ENCODE data around the gene ELL2. TPM values are rescaled to one million over a fixed set of nuclear protein-coding genes. Genes with fewer than 3 reads are reported as not detected.

The ELL2 gene
- total RNA-seq, 1 donor from 2014 or later = 76.3 TPM

DNA sequence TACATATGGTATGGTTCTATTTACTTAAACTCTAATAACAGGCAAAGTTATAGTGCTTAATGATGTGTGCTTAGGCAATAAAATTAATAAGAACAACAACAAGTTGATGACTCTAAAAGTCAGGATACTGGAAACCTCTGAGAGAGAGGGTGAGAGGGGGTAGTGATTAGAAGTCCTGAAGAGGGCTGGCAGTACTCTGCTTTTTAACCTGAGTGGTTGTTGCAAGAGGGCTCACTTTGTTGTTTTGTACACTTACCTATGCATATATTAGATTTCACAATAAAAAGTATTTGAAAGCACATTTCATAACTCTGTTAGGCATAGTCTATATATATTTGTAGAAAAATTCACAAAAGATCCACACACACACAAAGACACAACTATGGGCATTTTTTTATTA is 21.4 kb upstream of the ELL2 start:
- H3K4me3 ChIP-seq (ENCODE audit: low read depth, low read length) = no peak overlapping the region
- DNase-seq (ENCODE audit: low read depth) = no peak
- TF ChIP-seq CTCF (IDR thresholded peaks at IDR 0.05; ENCODE audit: insufficient read depth, low read length, severe bottlenecking) = no peak
- no peaks in the 10 kb centered on the region for H3K27me3 ChIP-seq (ENCODE audit: control insufficient read depth, insufficient read depth, low read length)
- FAIRE-seq = no peak
- no peaks in the 10 kb centered on the region for H3K36me3 ChIP-seq (ENCODE audit: control insufficient read depth, insufficient read depth, low read length)

GRCh38 chr5:95976606-95977005 is 15.0 kb upstream of the ELL2 start:
- FAIRE-seq = no peak
- no peak for TF ChIP-seq CTCF (IDR thresholded peaks at IDR 0.05; ENCODE audit: insufficient read depth, low read length, severe bottlenecking)
- Histone ChIP-seq H3K27me3 (ENCODE audit: control insufficient read depth, insufficient read depth, low read length) (no peaks in the 10 kb centered on the region), H3K36me3 (ENCODE audit: control insufficient read depth, insufficient read depth, low read length) (no peaks in the 10 kb centered on the region), H3K4me3 (ENCODE audit: low read depth, low read length) (no peak overlapping the region)
- no peak for DNase-seq (ENCODE audit: low read depth)

- no peak for TF ChIP-seq CTCF (IDR thresholded peaks at IDR 0.05; ENCODE audit: insufficient read depth, low read length, severe bottlenecking)
- no peaks in the 10 kb centered on the region for H3K27me3 ChIP-seq (ENCODE audit: control insufficient read depth, insufficient read depth, low read length)
- FAIRE-seq (no peak), DNase-seq (ENCODE audit: low read depth) (no peak)
- no peaks in the 10 kb centered on the region for H3K36me3 ChIP-seq (ENCODE audit: control insufficient read depth, insufficient read depth, low read length)
- no peak overlapping the region for H3K4me3 ChIP-seq (ENCODE audit: low read depth, low read length)
Observed at GRCh38 chr5:95975703-95976102, 14.1 kb upstream of the ELL2 start.

DNA sequence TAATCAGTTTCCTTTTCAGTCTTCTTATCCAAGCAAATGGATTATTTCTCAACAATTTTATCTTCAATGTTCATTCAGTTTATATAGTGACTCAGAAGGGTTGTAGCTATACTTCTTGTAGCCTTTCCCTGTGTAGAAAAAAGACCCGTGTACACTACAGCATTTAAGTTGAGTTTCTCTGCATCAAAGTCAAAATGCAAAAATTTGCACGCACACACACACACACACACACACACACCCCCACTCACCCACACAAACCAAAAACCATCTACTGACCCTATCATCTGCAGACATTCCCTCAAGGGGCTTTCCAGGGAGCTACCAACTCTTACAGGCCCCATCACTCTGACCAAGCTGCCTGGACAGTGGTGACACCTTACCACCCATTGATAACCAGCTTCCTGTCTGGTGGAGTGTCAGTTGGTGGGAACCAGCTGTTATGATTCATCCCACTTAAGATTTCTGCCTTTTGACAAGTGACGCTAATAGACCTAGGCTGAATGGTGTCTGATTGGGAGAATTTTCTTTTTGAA is 12.2 kb upstream of the ELL2 start:
- no peak for TF ChIP-seq CTCF (IDR thresholded peaks at IDR 0.05; ENCODE audit: insufficient read depth, low read length, severe bottlenecking)
- Histone ChIP-seq H3K36me3 (ENCODE audit: control insufficient read depth, insufficient read depth, low read length) (no peaks in the 10 kb centered on the region), H3K27me3 (ENCODE audit: control insufficient read depth, insufficient read depth, low read length) (no peaks in the 10 kb centered on the region), H3K4me3 (ENCODE audit: low read depth, low read length) (no peak overlapping the region)
- DNase-seq (ENCODE audit: low read depth) (peak; percentile 63), FAIRE-seq (no peak)

DNA sequence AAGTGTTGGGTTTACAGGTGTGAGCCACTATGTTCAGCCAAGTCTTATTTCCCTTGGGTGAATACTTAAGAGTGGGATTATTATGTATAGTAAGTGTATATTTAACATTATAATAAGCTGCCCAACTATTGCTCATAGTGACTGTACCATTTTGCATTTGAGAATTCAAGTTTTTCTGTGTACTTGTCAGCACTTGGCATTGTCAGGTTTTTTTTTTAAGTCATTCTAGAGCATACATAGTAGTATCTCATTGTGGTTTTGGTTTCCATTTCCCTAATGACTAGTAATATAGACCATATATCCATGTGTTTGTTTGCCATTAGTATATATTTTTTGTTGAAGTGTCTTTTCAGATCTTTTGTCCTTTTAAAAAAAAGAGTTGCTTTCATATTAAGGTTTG is 10.5 kb upstream of the ELL2 start:
- TF ChIP-seq CTCF (IDR thresholded peaks at IDR 0.05; ENCODE audit: insufficient read depth, low read length, severe bottlenecking) = no peak
- Histone ChIP-seq H3K27me3 (ENCODE audit: control insufficient read depth, insufficient read depth, low read length) (no peaks in the 10 kb centered on the region), H3K4me3 (ENCODE audit: low read depth, low read length) (no peak overlapping the region), H3K36me3 (ENCODE audit: control insufficient read depth, insufficient read depth, low read length) (no peaks in the 10 kb centered on the region)
- FAIRE-seq (no peak), DNase-seq (ENCODE audit: low read depth) (no peak)

DNA sequence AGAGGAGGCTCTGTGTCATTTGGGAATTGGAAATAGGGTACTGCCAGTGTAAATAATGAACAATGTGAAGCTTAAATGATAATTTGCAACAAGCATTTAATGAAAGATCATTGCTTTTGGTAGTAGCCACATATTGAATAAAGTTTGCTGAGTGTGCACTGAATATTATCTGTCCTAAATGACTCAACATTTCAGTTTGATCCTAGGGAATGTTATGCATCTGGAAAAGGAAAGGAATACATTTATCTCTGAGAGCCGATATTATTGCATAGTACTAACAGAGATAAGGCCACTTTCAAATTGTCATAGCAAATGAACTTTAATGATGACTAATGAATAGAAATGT is 8.7 kb upstream of the ELL2 start:
- Histone ChIP-seq H3K4me3 (ENCODE audit: low read depth, low read length) (no peak overlapping the region), H3K27me3 (ENCODE audit: control insufficient read depth, insufficient read depth, low read length) (no peaks in the 10 kb centered on the region), H3K36me3 (ENCODE audit: control insufficient read depth, insufficient read depth, low read length) (no peaks in the 10 kb centered on the region)
- FAIRE-seq (no peak), DNase-seq (ENCODE audit: low read depth) (no peak)
- no peak for TF ChIP-seq CTCF (IDR thresholded peaks at IDR 0.05; ENCODE audit: insufficient read depth, low read length, severe bottlenecking)
